GM23338 (cell line): ENCODE data around the gene APOOL. TPM values are rescaled to one million over a fixed set of nuclear protein-coding genes. Genes with fewer than 3 reads are reported as not detected.

Experiments used
- ATAC-seq: fragments of 200-7000 bp; cut with Tn5 transposase; 3 replicates; pipeline ENCODE4 v1.9.1; 2020
- DNase-seq: peaks from one replicate; pipeline ENCODE4 v3.0.0-alpha.2; 2015; ENCODE audit warnings: low spot score
- H2AFZ ChIP-seq: fragments of 200-600 bp; sonication (generic); 2 replicates; pipeline ENCODE4 v1.8.0; 2016; ENCODE audit warnings: antibody characterized with exemption, mild to moderate bottlenecking, moderate library complexity
- H3F3A ChIP-seq: fragments of 200-600 bp; sonication (generic); replicated peaks from 2 replicates; pipeline ENCODE4 v1.8.0; 2017; ENCODE audit warnings: antibody characterized with exemption, mixed run types, low read depth
- H3K27ac ChIP-seq: fragments of 200-600 bp; sonication (generic); 2 replicates; pipeline ENCODE4 v1.6.1; 2016; ENCODE audit warnings: low read depth
- H3K27me3 ChIP-seq: fragments of 200-600 bp; sonication (generic); 2 replicates; pipeline ENCODE4 v1.8.0; 2016; ENCODE audit warnings: mild to moderate bottlenecking, mixed run types, moderate library complexity; ENCODE audit not compliant: insufficient read depth
- H3K36me3 ChIP-seq: fragments of 200-600 bp; sonication (generic); 2 replicates; pipeline ENCODE4 v1.8.0; 2016; ENCODE audit warnings: mild to moderate bottlenecking; ENCODE audit not compliant: insufficient read depth
- H3K4me1 ChIP-seq: fragments of 200-600 bp; sonication (generic); 2 replicates; pipeline ENCODE4 v1.8.0; 2016; ENCODE audit warnings: mild to moderate bottlenecking, moderate library complexity; ENCODE audit not compliant: insufficient read depth
- H3K4me2 ChIP-seq: fragments of 200-600 bp; sonication (generic); 2 replicates; pipeline ENCODE4 v1.7.1; 2017; ENCODE audit warnings: mixed run types
- H3K4me3 ChIP-seq: fragments of 200-600 bp; sonication (generic); 2 replicates; pipeline ENCODE4 v1.6.1; 2016; ENCODE audit warnings: mixed run types
- H3K79me2 ChIP-seq: fragments of 200-600 bp; sonication (generic); replicated peaks from 2 replicates; pipeline ENCODE4 v1.8.0; 2017; ENCODE audit warnings: mild to moderate bottlenecking; ENCODE audit not compliant: insufficient read depth
- H3K9me2 ChIP-seq: fragments of 200-600 bp; sonication (generic); 2 replicates; pipeline ENCODE4 v1.8.0; 2017; ENCODE audit not compliant: insufficient read depth
- H4K20me1 ChIP-seq: fragments of 200-600 bp; sonication (generic); replicated peaks from 2 replicates; pipeline ENCODE4 v1.8.0; 2017; ENCODE audit warnings: mild to moderate bottlenecking; ENCODE audit not compliant: insufficient read depth
- H3K27ac Mint-ChIP-seq: 2 replicates; pipeline ENCODE4 v1.8.0; 2020; ENCODE audit warnings: inconsistent platforms, mild to moderate bottlenecking, moderate library complexity, mixed read lengths
- H3K27me3 Mint-ChIP-seq: 3 replicates; pipeline ENCODE4 v1.8.0; 2022; ENCODE audit warnings: low read depth, mild to moderate bottlenecking, moderate library complexity, mixed read lengths, inconsistent platforms; ENCODE audit not compliant: insufficient read depth, poor library complexity
- H3K36me3 Mint-ChIP-seq: 3 replicates; pipeline ENCODE4 v1.8.0; 2021; ENCODE audit warnings: low read depth, mild to moderate bottlenecking, inconsistent platforms, moderate library complexity, mixed read lengths
- H3K4me1 Mint-ChIP-seq: 3 replicates; pipeline ENCODE4 v1.8.0; 2020; ENCODE audit warnings: mild to moderate bottlenecking, inconsistent platforms, mixed read lengths
- H3K4me3 Mint-ChIP-seq: 3 replicates; pipeline ENCODE4 v1.8.0; 2021; ENCODE audit warnings: moderate library complexity, mild to moderate bottlenecking, inconsistent platforms, mixed read lengths
- H3K9me3 Mint-ChIP-seq: 3 replicates; pipeline ENCODE4 v1.8.0; 2020; ENCODE audit warnings: moderate library complexity, mild to moderate bottlenecking, inconsistent platforms, mixed read lengths
- CREB1 ChIP-seq: fragments of 250-450 bp; sonication (Bioruptor Pico); IDR thresholded peaks from 2 replicates; pipeline ENCODE4 v1.5.0; 2020; ENCODE audit warnings: low read depth, mild to moderate bottlenecking, moderate library complexity
- CTCF ChIP-seq, 2 experiments: fragments of 200-600 bp in 1 of 2; sonication (generic) in 1 of 2; conservative IDR thresholded peaks; 2 replicates each; pipeline versions ENCODE4 v1.5.1 to v1.6.1; 2016 to 2017; ENCODE audit warnings: antibody characterized with exemption in 2 of 2, low read depth in 2 of 2, mild to moderate bottlenecking in 2 of 2, moderate library complexity in 1 of 2
- EZH2 ChIP-seq: fragments of 200-600 bp; sonication (generic); IDR thresholded peaks from one replicate; pipeline ENCODE4 v1.8.0; 2017; ENCODE audit warnings: antibody characterized with exemption, mild to moderate bottlenecking, low read depth; ENCODE audit not compliant: unreplicated experiment
- EZH2phosphoT487 ChIP-seq: fragments of 200-600 bp; sonication (generic); IDR thresholded peaks from one replicate; pipeline ENCODE4 v1.8.1; 2018; ENCODE audit warnings: antibody characterized with exemption; ENCODE audit not compliant: unreplicated experiment
- REST ChIP-seq: IDR thresholded peaks from one replicate; pipeline ENCODE4 v1.6.1; 2018; ENCODE audit warnings: antibody characterized with exemption; ENCODE audit not compliant: unreplicated experiment
- polyA plus RNA-seq: library from polyadenylated mRNA; unstranded; fragments of >200 nt; fragmentation: Nextera tagmentation; extraction: Ambion mirVana; gene quantifications from 2 replicates; pipeline ENCODE4 v1.2.1, GENCODE V29; 2016
- total RNA-seq: library from RNA; depleted of rRNA; stranded (reverse); fragments of >200 nt; shearing (Covaris generic); gene quantifications from 2 replicates; pipeline ENCODE4 v1.2.3, GENCODE V29; 2014

The APOOL gene
- total and polyA plus RNA-seq, 2 experiments from 2014 or later = 10.4 to 11.0 TPM

- ATAC-seq = no peak
- no peaks in the 10 kb centered on the region; the same call in 1 of the 3 replicates for H3K9me3 Mint-ChIP-seq
- TF ChIP-seq EZH2 = no peak
- no peak for TF ChIP-seq CTCF (conservative IDR thresholded peaks at IDR 0.05; ENCODE audit: low read depth in 2 of 2)
- no peak for TF ChIP-seq CREB1
- TF ChIP-seq REST = no peak
- no peaks in the 10 kb centered on the region for H3K9me2 ChIP-seq
- H3K4me1 ChIP-seq = no peaks in the 10 kb centered on the region
- no peaks in the 10 kb centered on the region for H3K36me3 ChIP-seq
- H3F3A ChIP-seq = no peaks in the 10 kb centered on the region
- no peak for DNase-seq
- no peaks in the 10 kb centered on the region for H3K27me3 ChIP-seq
- no peak overlapping the region for H3K27ac Mint-ChIP-seq
- H3K79me2 ChIP-seq = peaks cover 70% of the 10 kb centered on the region
- H3K27ac ChIP-seq = no peak overlapping the region
- no peaks in the 10 kb centered on the region; the same call in 2 of the 3 replicates for H3K4me1 Mint-ChIP-seq
- no peak overlapping the region for H3K4me3 Mint-ChIP-seq
- no peaks in the 10 kb centered on the region for H4K20me1 ChIP-seq
- no peak overlapping the region for H3K4me3 ChIP-seq
- H3K4me2 ChIP-seq = no peak overlapping the region
- no peaks in the 10 kb centered on the region for H3K27me3 Mint-ChIP-seq
- no peak overlapping the region for H2AFZ ChIP-seq
- H3K36me3 Mint-ChIP-seq = peaks cover 3% of the 10 kb centered on the region; the same call in 2 of the 3 replicates
These were observed 33.4 kb downstream of the APOOL start for GRCh38 chrX:85037114-85037513.

- H3K9me3 Mint-ChIP-seq = no peaks in the 10 kb centered on the region
- TF ChIP-seq EZH2phosphoT487 = no peak
- no peaks in the 10 kb centered on the region for H3K27me3 Mint-ChIP-seq
- Histone ChIP-seq H3K36me3 (no peaks in the 10 kb centered on the region), H3F3A (no peaks in the 10 kb centered on the region), H3K27ac (no peak overlapping the region), H4K20me1 (no peaks in the 10 kb centered on the region), H3K79me2 (no peaks in the 10 kb centered on the region), H3K4me3 (no peak overlapping the region), H3K27me3 (no peaks in the 10 kb centered on the region), H2AFZ (no peak overlapping the region), H3K4me1 (no peaks in the 10 kb centered on the region), H3K4me2 (no peak overlapping the region), H3K9me2 (no peaks in the 10 kb centered on the region)
- ATAC-seq (no peak), DNase-seq (no peak)
- H3K4me1 Mint-ChIP-seq = no peaks in the 10 kb centered on the region; the same call in 2 of the 3 replicates
- no peak overlapping the region for H3K4me3 Mint-ChIP-seq
- H3K27ac Mint-ChIP-seq = no peak overlapping the region
- H3K36me3 Mint-ChIP-seq = peaks cover under 1% of the 10 kb centered on the region; the same call in 1 of the 3 replicates
These were observed 48.0 kb downstream of the APOOL start for GRCh38 chrX:85051627-85052026.
